ACC112 (cell line): Measurements from ENCODE around the gene GAMT.
A peak's percentile ranks its signal among the peaks of the same experiment; 100 is the strongest.

ENCODE experiments used
- H2AFZ ChIP-seq: fragments of 200-600 bp; sonication (generic); one replicate; pipeline ENCODE4 v1.6.0; 2017; ENCODE audit warnings: antibody characterized with exemption, low read length; ENCODE audit not compliant: unreplicated experiment
- H3K27ac ChIP-seq: fragments of 200-600 bp; sonication (generic); 2 replicates; pipeline ENCODE4 v1.5.1; 2014; ENCODE audit warnings: low read depth, mild to moderate bottlenecking, antibody characterized with exemption, low read length, moderate library complexity
- H3K27me3 ChIP-seq: fragments of 200-600 bp; sonication (generic); 2 replicates; pipeline ENCODE4 v1.6.1; 2014; ENCODE audit warnings: mild to moderate bottlenecking, antibody characterized with exemption, low read length, moderate library complexity, mixed read lengths; ENCODE audit not compliant: insufficient read depth
- H3K36me3 ChIP-seq: fragments of 200-600 bp; sonication (generic); 2 replicates; pipeline ENCODE4 v1.6.1; 2016; ENCODE audit warnings: mild to moderate bottlenecking, antibody characterized with exemption, low read length, moderate library complexity, mixed read lengths; ENCODE audit not compliant: insufficient read depth
- H3K4me1 ChIP-seq: fragments of 200-600 bp; sonication (generic); one replicate; pipeline ENCODE4 v1.6.1; 2016; ENCODE audit warnings: low read length, mixed read lengths; ENCODE audit not compliant: insufficient read depth, unreplicated experiment, control insufficient read depth
- H3K4me3 ChIP-seq: fragments of 200-600 bp; sonication (generic); 2 replicates; pipeline ENCODE4 v1.5.1; 2014; ENCODE audit warnings: mild to moderate bottlenecking, low read depth, low read length
- H3K79me2 ChIP-seq: fragments of 200-600 bp; sonication (generic); one replicate; pipeline ENCODE4 v1.6.0; 2016; ENCODE audit warnings: low read length; ENCODE audit not compliant: control insufficient read depth, unreplicated experiment, insufficient read depth

The GAMT gene

DNA sequence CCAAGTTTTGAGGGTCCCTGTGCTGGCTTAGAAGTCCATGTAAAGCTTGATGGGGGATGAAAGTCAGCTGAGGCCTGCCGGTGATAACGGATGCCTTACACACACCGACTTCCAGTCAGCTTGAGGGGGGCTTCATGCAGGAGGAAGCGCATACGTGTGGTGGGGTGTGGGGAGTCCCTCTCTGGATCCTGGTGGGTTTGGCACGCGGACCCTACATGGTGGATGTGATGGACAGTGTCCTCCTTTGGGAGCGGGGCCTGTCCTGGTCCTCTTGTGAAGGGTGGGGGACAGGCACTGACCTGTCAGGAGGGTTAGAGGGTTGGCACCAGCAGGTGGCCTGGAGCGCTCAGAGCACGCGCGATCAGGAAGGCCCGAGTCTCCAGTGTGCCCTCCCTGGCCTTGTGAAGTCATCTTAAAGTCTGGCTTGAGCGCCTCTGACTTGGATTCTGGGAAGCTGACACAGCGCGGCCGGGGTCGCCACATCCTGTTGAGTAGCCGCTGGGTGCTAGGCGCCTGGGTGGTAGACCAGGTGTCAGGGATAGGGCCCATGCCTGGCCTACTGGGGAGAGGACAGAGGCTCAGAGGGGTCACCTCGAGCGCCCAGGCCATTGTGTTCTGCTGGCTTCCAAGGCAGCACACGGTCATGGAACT lies 8.9 kb upstream of the GAMT start:
- Histone ChIP-seq H3K36me3 (no peaks in the 10 kb centered on the region), H3K4me3 (peak overlapping the region; percentile 96; the same call in 1 of the 2 replicates), H2AFZ (no peak overlapping the region), H3K27ac (no peak overlapping the region), H3K79me2 (peaks cover 71% of the 10 kb centered on the region), H3K27me3 (no peaks in the 10 kb centered on the region), H3K4me1 (peaks cover 33% of the 10 kb centered on the region)

DNA sequence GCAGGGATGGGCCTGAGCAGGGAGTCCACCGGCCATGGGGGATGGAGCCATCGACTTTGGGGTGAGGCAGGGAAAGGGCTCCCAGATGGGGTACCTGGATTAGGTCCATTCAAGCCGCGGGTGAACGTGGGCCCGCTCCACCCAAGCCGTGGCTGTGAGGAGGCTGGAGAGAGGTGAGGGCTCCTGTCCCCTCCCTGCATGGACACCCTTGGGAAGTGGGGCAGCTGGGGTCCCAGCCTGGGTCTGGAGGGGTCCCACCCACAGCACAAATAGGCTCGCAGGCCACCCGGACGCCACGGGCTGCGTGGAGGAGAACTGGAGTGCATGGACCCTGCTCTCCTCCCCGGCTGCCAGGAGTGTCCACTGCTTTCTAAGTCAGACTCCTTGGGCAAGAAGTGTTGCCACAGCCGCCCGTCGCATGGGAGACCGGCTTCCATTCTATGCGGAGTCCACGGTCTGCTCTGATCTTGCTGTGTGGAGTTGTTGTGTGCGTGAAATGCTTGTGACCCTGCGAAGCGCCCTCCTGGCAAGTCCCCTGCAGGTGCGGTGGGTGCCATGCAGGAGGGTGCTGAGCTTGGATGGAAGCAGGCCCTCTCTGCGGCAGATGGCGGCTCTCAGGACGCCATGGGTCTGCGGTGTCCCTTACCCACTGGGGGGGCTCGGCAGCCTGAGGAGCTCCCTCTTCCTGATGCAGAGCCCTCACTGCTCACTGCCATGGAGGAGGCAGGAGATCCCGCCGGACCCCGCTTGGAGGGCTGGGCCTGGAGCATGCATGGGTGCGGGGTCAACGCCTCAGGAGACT lies 8.1 kb upstream of the GAMT start:
- peak overlapping the region; percentile 88 for H3K27ac ChIP-seq
- H3K4me3 ChIP-seq, result peak overlapping the region; percentile 96
- H3K36me3 ChIP-seq, result no peaks in the 10 kb centered on the region
- peaks cover 28% of the 10 kb centered on the region for H3K4me1 ChIP-seq
- H3K79me2 ChIP-seq, result peaks cover 66% of the 10 kb centered on the region
- no peaks in the 10 kb centered on the region for H3K27me3 ChIP-seq
- no peak overlapping the region for H2AFZ ChIP-seq

DNA sequence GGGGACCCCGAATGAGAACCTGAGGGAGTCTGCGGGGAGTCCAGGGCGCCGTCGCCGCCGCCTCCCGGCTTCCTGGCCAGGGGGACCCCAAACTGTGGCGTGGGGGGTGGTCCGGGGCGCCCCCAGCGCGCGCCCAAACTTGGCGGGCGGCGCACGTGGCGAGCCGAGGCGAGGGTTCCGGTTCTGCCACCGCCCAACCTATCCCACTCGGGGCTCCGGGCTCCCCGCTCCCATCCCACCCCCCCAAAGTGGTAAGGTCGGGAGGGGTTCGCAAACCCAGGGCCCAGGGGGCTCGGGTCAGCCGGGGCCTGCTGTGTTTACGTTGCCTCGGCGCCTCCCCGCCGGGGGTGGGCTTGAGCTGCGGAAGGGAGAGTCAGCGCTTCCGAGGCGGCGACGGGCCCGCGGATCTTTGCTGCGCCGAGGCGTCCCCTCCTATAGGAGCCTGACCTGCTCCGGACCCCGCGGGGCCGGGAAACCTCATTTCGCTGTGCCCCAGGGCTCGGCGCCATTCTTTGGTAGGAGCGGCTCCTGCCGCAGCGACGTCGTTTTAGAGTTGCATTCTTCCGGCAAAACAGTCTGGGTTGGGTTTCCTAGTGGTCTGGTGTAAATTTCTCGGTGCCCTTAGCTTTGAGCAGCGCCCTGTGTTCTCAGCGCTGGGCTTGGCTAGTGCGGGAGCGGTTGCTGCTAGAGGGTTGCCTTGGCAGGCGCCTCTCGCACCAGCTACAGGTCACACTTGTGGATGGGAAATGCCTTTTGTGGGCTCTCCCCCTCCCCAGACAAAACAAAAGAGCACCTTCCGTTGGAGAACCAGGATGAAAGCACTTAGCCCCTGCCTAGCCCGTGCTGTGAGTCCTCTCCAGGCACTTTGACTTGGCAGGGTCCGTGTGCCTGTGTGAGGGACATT lies 7.2 kb upstream of the GAMT start:
- no peaks in the 10 kb centered on the region for H3K27me3 ChIP-seq
- H3K36me3 ChIP-seq, result no peaks in the 10 kb centered on the region
- H3K4me3 ChIP-seq, result peak overlapping the region; percentile 96
- H3K27ac ChIP-seq, result peak overlapping the region; percentile 88
- peaks cover 28% of the 10 kb centered on the region for H3K4me1 ChIP-seq
- peak overlapping the region; percentile 6 for H2AFZ ChIP-seq
- H3K79me2 ChIP-seq, result peaks cover 58% of the 10 kb centered on the region

DNA sequence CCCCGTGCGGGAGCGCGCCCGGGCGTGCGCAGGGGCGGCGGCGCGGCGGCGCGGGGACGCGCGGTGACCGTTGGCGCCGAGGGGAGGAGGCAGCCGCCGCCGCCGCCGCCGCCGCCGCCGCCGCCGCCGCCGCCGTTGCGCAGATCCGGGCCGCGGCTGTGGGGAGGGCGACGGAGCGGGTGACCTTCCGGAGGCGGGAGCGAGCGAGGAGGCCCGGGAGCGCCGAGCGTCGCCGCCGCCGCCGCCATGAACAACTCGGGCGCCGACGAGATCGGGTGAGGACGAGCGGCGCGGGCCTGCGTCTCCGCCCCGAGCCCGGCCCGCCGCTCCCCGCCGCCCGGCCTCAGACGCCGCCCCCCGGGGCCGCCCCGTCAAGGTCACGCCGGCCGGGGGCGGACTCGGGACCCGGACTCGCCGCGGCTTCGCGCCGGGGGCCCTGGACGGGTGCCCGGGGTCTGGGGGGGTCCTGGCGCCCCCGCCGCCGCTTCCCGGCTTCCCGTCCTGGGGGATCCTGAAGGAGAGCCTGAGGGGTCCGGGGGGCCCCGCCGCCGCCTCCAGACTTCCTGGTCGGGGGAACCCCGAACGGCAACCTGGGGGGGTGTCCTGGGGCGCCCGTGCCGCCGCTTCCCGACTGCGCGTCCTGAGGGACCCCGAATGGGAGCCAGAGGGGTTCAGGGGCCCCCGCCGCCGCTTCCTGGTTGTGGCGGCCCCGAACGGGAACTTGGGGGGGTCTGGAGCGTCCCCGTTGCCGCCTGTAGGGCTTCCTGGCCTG lies 6.4 kb upstream of the GAMT start, which contains the start of gene DAZAP1:
Gene DAZAP1 (plus strand): TSS at position 59 of the 772 bp plus-strand sequence. CDS start 188 bp downstream, at position 247.
- Histone ChIP-seq H2AFZ (peak within 1 kb of the TSS; percentile 40), H3K4me1 (peaks cover 28% of the 10 kb centered on the region), H3K36me3 (no peaks in the 10 kb centered on the region), H3K4me3 (peak within 1 kb of the TSS; percentile 96), H3K79me2 (peaks cover 50% of the 10 kb centered on the region), H3K27ac (peak within 1 kb of the TSS; percentile 88), H3K27me3 (no peaks in the 10 kb centered on the region)

DNA sequence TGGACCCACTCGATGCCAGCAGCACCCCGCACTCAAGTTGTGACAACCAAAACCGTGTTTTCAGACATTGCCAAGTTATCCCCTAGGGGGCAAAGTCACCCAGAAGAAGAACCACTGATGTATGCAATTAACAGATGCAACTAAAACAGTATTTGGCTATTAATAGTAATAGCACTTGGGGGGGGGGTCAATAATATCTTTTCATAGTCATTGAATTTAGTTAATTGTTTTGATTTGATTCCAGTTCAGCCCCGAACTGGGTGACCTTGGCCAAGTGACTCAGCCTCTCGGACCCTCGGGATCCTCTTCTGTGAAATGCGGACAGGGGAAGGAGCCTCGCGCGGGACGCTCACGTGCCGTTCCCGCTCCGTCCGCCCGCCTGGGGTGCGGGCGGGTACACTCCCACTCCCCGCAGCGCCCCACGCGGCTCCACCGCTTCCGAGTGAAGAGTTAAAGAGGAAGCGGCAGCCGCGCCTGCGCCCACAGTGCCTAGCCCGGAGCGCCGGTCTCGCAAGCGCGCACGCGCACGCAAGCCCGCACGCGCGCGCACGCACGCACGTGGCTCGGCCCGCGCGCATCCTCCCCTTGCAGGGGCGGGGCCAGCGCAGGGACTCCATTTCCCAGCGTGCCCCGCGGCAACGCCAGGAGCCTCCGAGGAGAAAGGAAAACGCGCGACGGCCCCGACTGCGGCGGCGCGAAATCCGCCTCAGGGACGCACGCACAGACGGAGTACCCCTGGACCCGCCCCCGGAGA lies 5.6 kb upstream of the GAMT start:
- Histone ChIP-seq H3K79me2 (peaks cover 42% of the 10 kb centered on the region), H3K4me1 (peaks cover 28% of the 10 kb centered on the region), H2AFZ (peak overlapping the region; percentile 40), H3K4me3 (peak overlapping the region; percentile 89), H3K36me3 (no peaks in the 10 kb centered on the region), H3K27me3 (no peaks in the 10 kb centered on the region), H3K27ac (peak overlapping the region; percentile 53)

DNA sequence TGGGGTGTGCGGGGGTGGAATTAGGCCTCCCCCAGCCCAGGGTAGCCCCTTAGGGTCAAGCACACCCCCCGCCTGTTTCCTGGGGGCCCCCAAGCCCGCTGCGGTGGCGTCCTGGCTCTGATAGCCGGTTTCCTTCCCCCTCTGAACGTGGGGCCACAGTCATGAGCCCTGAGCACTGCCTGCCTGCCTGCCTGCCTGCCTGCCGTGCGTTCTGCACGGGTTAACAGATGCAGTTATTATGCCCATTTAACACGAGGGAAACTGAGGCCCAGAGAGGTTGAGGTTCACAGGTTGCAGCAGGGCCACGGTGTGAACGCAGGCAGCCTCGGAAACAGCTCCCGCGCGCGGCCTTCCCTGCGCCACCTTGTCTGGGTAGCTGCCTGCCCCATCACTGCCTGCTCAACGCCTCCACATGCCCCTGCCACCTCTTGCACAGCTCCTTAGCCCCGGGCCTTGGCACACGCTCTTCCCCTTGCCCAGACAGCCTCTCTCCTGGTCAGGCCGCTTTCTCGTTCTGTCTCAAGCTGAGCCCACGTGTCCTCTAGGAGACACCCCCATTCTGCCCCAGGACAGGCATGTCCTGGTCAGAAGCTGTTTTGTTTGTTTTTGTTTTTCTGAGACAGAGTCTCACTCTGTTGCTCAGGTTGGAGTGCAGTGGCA lies 1.2 kb upstream of the GAMT start:
- H3K36me3 ChIP-seq, result no peaks in the 10 kb centered on the region
- H3K79me2 ChIP-seq, result no peaks in the 10 kb centered on the region
- H3K4me3 ChIP-seq, result no peak overlapping the region
- H2AFZ ChIP-seq, result no peak overlapping the region
- H3K4me1 ChIP-seq, result peaks cover 5% of the 10 kb centered on the region
- H3K27ac ChIP-seq, result no peak overlapping the region
- no peaks in the 10 kb centered on the region for H3K27me3 ChIP-seq

DNA sequence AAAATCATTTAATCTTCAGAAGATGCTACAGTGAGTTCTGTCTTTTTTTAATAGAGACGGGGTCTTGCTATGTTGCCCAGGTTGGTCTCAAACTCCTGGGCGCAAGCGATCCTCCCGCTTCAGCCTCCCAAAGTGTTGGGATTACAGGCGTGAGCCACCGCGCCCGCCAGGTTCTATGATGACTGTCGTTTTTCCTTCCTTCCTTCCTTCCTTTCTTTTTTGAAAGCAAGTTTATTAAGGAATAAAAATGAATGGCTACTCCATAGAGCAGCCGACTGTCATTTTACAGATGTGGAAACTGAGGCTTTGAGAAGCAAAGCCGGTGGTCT lies 511 bp upstream of the GAMT start:
- Histone ChIP-seq H3K79me2 (no peaks in the 10 kb centered on the region), H3K27me3 (no peaks in the 10 kb centered on the region), H3K4me1 (peaks cover 5% of the 10 kb centered on the region), H3K4me3 (peak overlapping the region; percentile 81), H2AFZ (no peak overlapping the region), H3K27ac (no peak overlapping the region), H3K36me3 (no peaks in the 10 kb centered on the region)

DNA sequence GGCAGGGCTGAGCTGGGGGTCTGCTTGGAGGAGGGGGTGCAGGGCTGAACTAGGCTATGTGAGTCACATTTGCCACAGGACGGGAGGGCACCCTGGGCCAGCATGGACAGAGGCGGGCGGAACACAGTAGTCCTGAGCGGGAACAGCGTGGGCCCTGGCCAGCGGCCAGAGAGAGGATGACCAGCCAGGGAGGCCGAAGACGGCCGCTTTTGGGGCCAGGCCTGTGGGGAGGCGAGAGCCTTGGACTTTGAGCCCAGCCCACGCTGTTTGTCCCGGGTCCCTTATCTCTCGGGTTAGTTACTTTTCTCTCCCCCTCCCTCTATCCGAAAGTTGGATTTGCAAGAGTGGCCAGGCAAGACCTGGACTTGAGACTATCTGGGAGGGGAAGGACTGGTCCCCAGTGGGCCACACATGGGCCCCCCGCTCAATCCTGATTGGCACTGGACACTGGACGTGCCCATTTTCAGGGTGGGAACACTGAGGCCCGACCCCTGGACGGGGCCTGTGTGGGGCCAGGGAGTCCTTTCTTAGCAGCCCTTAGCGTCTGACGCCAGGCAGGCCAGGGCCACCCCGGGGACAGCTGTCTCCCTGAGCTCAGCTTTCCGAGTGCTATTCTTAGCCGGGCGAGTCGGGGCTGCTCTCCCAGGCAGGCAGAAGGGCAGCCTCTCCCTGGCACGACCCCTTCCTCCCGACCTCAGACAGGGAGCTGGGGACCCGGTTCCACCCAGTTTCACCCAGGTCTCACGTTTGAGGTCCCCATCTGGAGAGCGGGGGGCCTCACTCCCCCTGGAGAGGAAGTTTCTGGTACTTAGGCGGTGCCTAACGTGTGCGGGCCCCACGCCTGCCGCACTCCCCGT lies 833 bp downstream of the GAMT start:
- H3K27me3 ChIP-seq, result no peaks in the 10 kb centered on the region
- peak overlapping the region; percentile 33 for H2AFZ ChIP-seq
- no peaks in the 10 kb centered on the region for H3K36me3 ChIP-seq
- H3K4me1 ChIP-seq, result peaks cover 2% of the 10 kb centered on the region
- H3K27ac ChIP-seq, result no peak overlapping the region
- H3K79me2 ChIP-seq, result no peaks in the 10 kb centered on the region
- peak overlapping the region; percentile 81 for H3K4me3 ChIP-seq

DNA sequence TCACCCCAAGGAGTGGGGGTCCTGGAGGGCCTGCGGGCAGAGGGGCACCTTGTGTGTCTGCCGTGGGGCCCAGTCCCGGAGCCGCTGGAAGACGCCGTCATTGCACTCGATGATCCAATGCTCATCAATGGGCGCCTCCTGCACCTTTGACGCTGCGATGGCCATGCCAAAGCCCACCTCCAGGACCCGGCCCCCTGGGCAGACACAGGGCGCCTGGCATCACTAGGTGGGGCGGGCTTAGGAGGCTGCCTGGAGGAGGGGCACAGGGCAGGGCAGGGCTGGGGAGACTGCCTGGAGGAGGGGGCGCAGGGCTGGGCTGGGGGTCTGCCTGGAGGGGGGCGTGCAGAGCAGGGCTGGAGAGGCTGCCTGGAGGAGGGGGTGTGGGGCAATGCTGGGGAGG lies 1.6 kb downstream of the GAMT start:
- peaks cover 2% of the 10 kb centered on the region for H3K4me1 ChIP-seq
- no peak overlapping the region for H2AFZ ChIP-seq
- no peak overlapping the region; the same call in 1 of the 2 replicates for H3K4me3 ChIP-seq
- H3K27ac ChIP-seq, result no peak overlapping the region
- H3K27me3 ChIP-seq, result no peaks in the 10 kb centered on the region
- H3K36me3 ChIP-seq, result no peaks in the 10 kb centered on the region
- no peaks in the 10 kb centered on the region for H3K79me2 ChIP-seq
